WTC11 (cell line): ENCODE results near the gene PLAC8. TPM values are rescaled to one million over a fixed set of nuclear protein-coding genes. Genes with fewer than 3 reads are reported as not detected.
"Not testable (repeated sequence)": the region's sequence is repeated elsewhere in the genome, so short reads cannot be mapped to it uniquely, and the experiment has no call there.

Source experiments
- ATAC-seq: fragments of 200-7000 bp; cut with Tn5 transposase; 2 replicates; pipeline ENCODE4 v1.10.0; 2021; ENCODE audit warnings: mild to moderate bottlenecking, moderate library complexity
- CTCF ChIA-PET: fragments of 300-600 bp; sonication (Branson Sonifier 250); formaldehyde crosslinking; loops from one replicate; lab custom pipeline; 2021; ENCODE audit warnings: antibody characterized with exemption; lab: Charles Lee
- POLR2A ChIA-PET: fragments of 350-600 bp; sonication (Branson Sonifier 250); formaldehyde crosslinking; loops from one replicate; lab custom pipeline; 2021; ENCODE audit warnings: antibody characterized with exemption; lab: Charles Lee
- DNase-seq: peaks from one replicate; pipeline ENCODE4 v3.0.0; 2021; ENCODE audit warnings: low spot score
- H3K27ac Mint-ChIP-seq: 2 replicates; pipeline ENCODE4 v1.8.0; 2021; ENCODE audit warnings: mixed read lengths
- H3K27me3 Mint-ChIP-seq: 2 replicates; pipeline ENCODE4 v1.8.0; 2021; ENCODE audit warnings: low read depth, mild to moderate bottlenecking, moderate library complexity, mixed read lengths
- H3K36me3 Mint-ChIP-seq: 2 replicates; pipeline ENCODE4 v1.8.0; 2021; ENCODE audit warnings: mixed read lengths
- H3K4me1 Mint-ChIP-seq: 2 replicates; pipeline ENCODE4 v1.8.0; 2022; ENCODE audit warnings: mixed read lengths
- H3K4me3 Mint-ChIP-seq: 2 replicates; pipeline ENCODE4 v1.8.0; 2021; ENCODE audit warnings: mild to moderate bottlenecking, moderate library complexity, mixed read lengths
- H3K9me3 Mint-ChIP-seq: 2 replicates; pipeline ENCODE4 v1.8.0; 2021; ENCODE audit warnings: mixed read lengths
- AR ChIP-seq: fragments of 250-450 bp; sonication (Bioruptor Pico); IDR thresholded peaks from 2 replicates; pipeline ENCODE4 v1.9.0; 2021; ENCODE audit warnings: mild to moderate bottlenecking
- ATF1 ChIP-seq: sonication (generic); formaldehyde crosslinking; IDR thresholded peaks from 2 replicates; pipeline ENCODE4 v1.8.1; 2023; ENCODE audit warnings: mild to moderate bottlenecking, moderate library complexity, missing genetic modification reagents
- ATF6 ChIP-seq: sonication (generic); formaldehyde crosslinking; IDR thresholded peaks from 2 replicates; pipeline ENCODE4 v1.8.1; 2023; ENCODE audit warnings: mild to moderate bottlenecking, missing genetic modification reagents
- E2F1 ChIP-seq: sonication (generic); formaldehyde crosslinking; IDR thresholded peaks from 2 replicates; pipeline ENCODE4 v1.8.0; 2022; ENCODE audit warnings: mild to moderate bottlenecking, missing genetic modification reagents
- ERG ChIP-seq: fragments of 250-450 bp; sonication (Bioruptor Pico); IDR thresholded peaks from 2 replicates; pipeline ENCODE4 v1.8.0; 2021; ENCODE audit warnings: mild to moderate bottlenecking
- FOXP4 ChIP-seq: sonication (generic); formaldehyde crosslinking; IDR thresholded peaks from 2 replicates; pipeline ENCODE4 v1.8.0; 2022; ENCODE audit warnings: mild to moderate bottlenecking, missing genetic modification reagents
- GRHL2 ChIP-seq: fragments of 250-450 bp; sonication (Bioruptor Pico); IDR thresholded peaks from 2 replicates; pipeline ENCODE4 v1.8.0; 2022; ENCODE audit warnings: mild to moderate bottlenecking, moderate library complexity; ENCODE audit not compliant: insufficient replicate concordance, severe bottlenecking
- MYBL2 ChIP-seq: sonication (generic); formaldehyde crosslinking; IDR thresholded peaks from 2 replicates; pipeline ENCODE4 v1.8.1; 2023; ENCODE audit warnings: mild to moderate bottlenecking, moderate library complexity, missing genetic modification reagents
- NR2C2 ChIP-seq: sonication (generic); formaldehyde crosslinking; IDR thresholded peaks from 2 replicates; pipeline ENCODE4 v1.8.0; 2022; ENCODE audit warnings: mild to moderate bottlenecking, missing genetic modification reagents
- PREB ChIP-seq: sonication (generic); formaldehyde crosslinking; IDR thresholded peaks from 2 replicates; pipeline ENCODE4 v1.8.1; 2022; ENCODE audit warnings: mild to moderate bottlenecking, missing genetic modification reagents, moderate library complexity, borderline replicate concordance
- SP1 ChIP-seq: sonication (generic); formaldehyde crosslinking; conservative IDR thresholded peaks from 2 replicates; pipeline ENCODE4 v1.8.1; 2022; ENCODE audit warnings: missing genetic modification reagents
- TCF7 ChIP-seq: sonication (generic); formaldehyde crosslinking; IDR thresholded peaks from 2 replicates; pipeline ENCODE4 v1.8.0; 2022; ENCODE audit warnings: mild to moderate bottlenecking, low read depth, missing genetic modification reagents, moderate library complexity
- TP53 ChIP-seq: sonication (generic); formaldehyde crosslinking; IDR thresholded peaks from 2 replicates; pipeline ENCODE4 v1.8.1; 2023; ENCODE audit warnings: mild to moderate bottlenecking, missing genetic modification reagents
- ZNF121 ChIP-seq: sonication (generic); formaldehyde crosslinking; IDR thresholded peaks from 2 replicates; pipeline ENCODE4 v1.8.0; 2023; ENCODE audit warnings: missing genetic modification reagents
- ZNF512 ChIP-seq: sonication (generic); formaldehyde crosslinking; IDR thresholded peaks from 2 replicates; pipeline ENCODE4 v1.8.1; 2022; ENCODE audit warnings: missing genetic modification reagents, borderline replicate concordance
- total RNA-seq: library from RNA; stranded (reverse); gene quantifications from 3 replicates; pipeline ENCODE4 v1.2.3, GENCODE V29; 2021

The PLAC8 gene
- total RNA-seq, 1 experiment from 2014 or later, result 1.6 TPM

- H3K9me3 Mint-ChIP-seq, ATAC-seq, H3K36me3 Mint-ChIP-seq, H3K27ac Mint-ChIP-seq, CTCF ChIA-PET, H3K4me3 Mint-ChIP-seq, DNase-seq, POLR2A ChIA-PET: not testable (repeated sequence)
- H3K27me3 Mint-ChIP-seq, result peaks cover 16% of the 10 kb centered on the region
- peaks cover 49% of the 10 kb centered on the region for H3K4me1 Mint-ChIP-seq
These were observed 2.8 kb downstream of the PLAC8 start for GRCh38 chr4:83111751-83112141.

GRCh38 chr4:83110970-83111750 lies 3.4 kb downstream of the PLAC8 start:
- Mint-ChIP-seq H3K9me3 (no peaks in the 10 kb centered on the region), H3K4me3 (no peak overlapping the region), H3K27ac (peak overlapping the region; percentile 84; the same call in 1 of the 2 replicates), H3K27me3 (peaks cover 16% of the 10 kb centered on the region), H3K4me1 (peaks cover 48% of the 10 kb centered on the region)
- DNase-seq, result no peak
- no peak for ATAC-seq
- CTCF ChIA-PET, result interaction anchor here (0.9 to 2.5 kb wide), 15 partner anchors 8 to 344 kb away, joined by 3 to 11 read pairs (median 6); partner anchors contain the start of genes COPS4, COQ2, HELQ and MRPS18C
- TF ChIP-seq TP53 (CRISPR knock-in tag) (peak; percentile 14; the same call in 1 of the 2 replicates), ZNF121 (CRISPR knock-in tag) (peak; percentile 97), TCF7 (CRISPR knock-in tag) (no peak)
- TF ChIP-seq, all 79 proteins: peak for 2
- POLR2A ChIA-PET, result interaction anchor here (0.9 to 1.9 kb wide), 3 partner anchors 76 to 173 kb away, joined by 3 to 7 read pairs (median 4); partner anchors contain the start of genes COPS4 and COQ2
- H3K36me3 Mint-ChIP-seq, result no peaks in the 10 kb centered on the region

- ATAC-seq (peak; percentile 91), DNase-seq (peak; percentile 92)
- Mint-ChIP-seq H3K9me3 (no peaks in the 10 kb centered on the region), H3K27me3 (peaks cover 16% of the 10 kb centered on the region), H3K36me3 (no peaks in the 10 kb centered on the region), H3K4me3 (peak overlapping the region; percentile 81), H3K4me1 (peaks cover 40% of the 10 kb centered on the region), H3K27ac (peak overlapping the region; percentile 84)
- ChIA-PET CTCF (interaction anchor here (0.6 to 2.5 kb wide), 23 partner anchors 8 to 345 kb away, joined by 3 to 11 read pairs (median 4); partner anchors contain the start of genes COPS4, COQ2, HELQ and MRPS18C), POLR2A (interaction anchor here (0.6 to 1.9 kb wide), 4 partner anchors 15 to 174 kb away, joined by 3 to 7 read pairs (median 4); partner anchors contain the start of genes COPS4 and COQ2)
- TF ChIP-seq ATF6 (CRISPR knock-in tag) (no peak), AR (no peak), MYBL2 (CRISPR knock-in tag) (no peak), E2F1 (CRISPR knock-in tag) (no peak), PREB (CRISPR knock-in tag) (no peak), FOXP4 (no peak), ERG (CRISPR knock-in tag) (no peak), SP1 (CRISPR knock-in tag) (peak; percentile 51; the same call in 1 of the 2 replicates), GRHL2 (CRISPR knock-in tag) (no peak), ATF1 (no peak), ZNF512 (CRISPR knock-in tag) (no peak), NR2C2 (no peak)
These were observed 4.1 kb downstream of the PLAC8 start for GRCh38 chr4:83110223-83110945.
